MV-4-11 (cell line): ENCODE data around the gene CNNM3.
"Not testable (repeated sequence)": the region's sequence is repeated elsewhere in the genome, so short reads cannot be mapped to it uniquely, and the experiment has no call there.

Experiments used
- DNase-seq: peaks from one replicate; lab custom pipeline; 2025; lab: John Stamatoyannopoulos, UW

The CNNM3 gene

GRCh38 chr2:96816127-96816835 is at the start of gene CNNM3:
Gene CNNM3 (plus strand): TSS chr2:96816268. CDS start chr2:96816278, 10 bp downstream.
- peak; percentile 77 for DNase-seq

GRCh38 chr2:96767135-96767871 is 48.8 kb upstream of the CNNM3 start:
- DNase-seq, result no peak

- no peak for DNase-seq
Measured at GRCh38 chr2:96768083-96768561, 47.9 kb upstream of the CNNM3 start.

GRCh38 chr2:96769814-96770213 is 46.3 kb upstream of the CNNM3 start:
- no peak for DNase-seq

- no peak for DNase-seq
Measured at GRCh38 chr2:96770442-96771202, 45.4 kb upstream of the CNNM3 start.

GRCh38 chr2:96771796-96772618 is 44.1 kb upstream of the CNNM3 start:
- no peak for DNase-seq

- DNase-seq, result no peak
Measured at GRCh38 chr2:96772903-96773671, 43.0 kb upstream of the CNNM3 start.

GRCh38 chr2:96773922-96774321 is 42.1 kb upstream of the CNNM3 start:
- peak; percentile 82 for DNase-seq

- no peak for DNase-seq
Measured at GRCh38 chr2:96775160-96775559, 40.9 kb upstream of the CNNM3 start.

- peak; percentile 16 for DNase-seq
Measured at GRCh38 chr2:96783388-96783787, 32.7 kb upstream of the CNNM3 start.

GRCh38 chr2:96787411-96787810 is 28.7 kb upstream of the CNNM3 start:
- no peak for DNase-seq

- DNase-seq, result peak; percentile 42
Measured at GRCh38 chr2:96788442-96789244, 27.4 kb upstream of the CNNM3 start.

- no peak for DNase-seq
Measured at GRCh38 chr2:96789245-96789617, 26.8 kb upstream of the CNNM3 start.

GRCh38 chr2:96792772-96793749 is 23.0 kb upstream of the CNNM3 start:
- no peak for DNase-seq

- no peak for DNase-seq
Measured at GRCh38 chr2:96795076-96795475, 21.0 kb upstream of the CNNM3 start.

- DNase-seq, result not testable (repeated sequence)
Measured at GRCh38 chr2:96796497-96796896, 19.6 kb upstream of the CNNM3 start.

GRCh38 chr2:96797066-96797625 is 18.9 kb upstream of the CNNM3 start:
- no peak for DNase-seq
